ENCODE data around the gene RNF215. TPM values are rescaled to one million over a fixed set of nuclear protein-coding genes. Genes with fewer than 3 reads are reported as not detected.

The RNF215 gene
- total and polyA plus RNA-seq, 8 donors = 6.0 to 13.9 (median 9.4) TPM

DNA sequence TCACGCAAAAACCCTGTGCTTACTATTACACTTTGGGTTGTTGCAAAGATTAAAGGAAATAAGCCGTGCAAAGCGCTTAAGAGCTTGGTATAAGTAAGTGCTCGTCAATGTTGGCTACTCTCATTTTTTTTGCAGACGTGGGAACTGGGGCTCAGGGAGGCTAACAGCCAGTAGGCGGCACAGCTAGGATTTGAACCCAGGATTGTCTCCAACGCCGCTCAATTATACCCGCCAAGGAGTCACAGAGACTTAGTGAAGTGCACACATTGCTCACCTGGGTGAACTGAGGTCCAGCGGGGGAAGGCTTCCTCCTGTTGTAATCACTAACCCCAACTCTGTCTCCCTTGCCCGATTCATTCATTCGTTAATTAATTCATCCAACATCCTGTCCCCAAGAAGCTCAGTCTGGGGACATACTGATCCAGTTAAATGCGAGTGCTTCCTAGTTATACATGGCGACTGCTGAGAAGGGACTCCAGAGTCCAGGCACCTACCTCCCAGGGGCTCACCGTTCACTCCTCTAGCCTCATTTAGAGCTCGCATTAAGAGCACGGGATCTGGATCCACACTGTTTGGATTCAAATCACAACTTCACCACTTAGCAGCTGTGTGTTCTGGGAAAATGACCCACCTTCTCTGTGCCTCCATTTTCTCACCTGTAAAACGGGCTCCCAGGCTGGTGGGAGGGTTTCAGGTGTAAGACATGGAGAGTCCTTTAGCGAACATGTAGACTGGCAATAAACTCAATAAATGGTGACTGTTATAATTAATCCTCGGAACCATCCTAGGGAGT is 37.5 kb upstream of the RNF215 start:
- 39 to 45% methylated on average over 20 of the region's 20 CpGs for WGBS, 2 donors
- no peak for FAIRE-seq
- ATAC-seq = no peak
- H3K27me3 ChIP-seq = no peaks in the 10 kb centered on the region
- no peaks in the 10 kb centered on the region for H3K36me3 ChIP-seq
- H3K27ac ChIP-seq = peak overlapping the region in 3 of 4 donors; percentile 91 to 98 (median 96)
- no peaks in the 10 kb centered on the region for H3K9me3 ChIP-seq
- peak overlapping the region in 3 of 4 donors; percentile 57 to 72 (median 67) for H3K4me3 ChIP-seq
- intact Hi-C loops (cut with DNase I) = no loop called here
- DNase-seq = peak in 1 of 6 donors; percentile 29
- TF ChIP-seq, protein P1, sequence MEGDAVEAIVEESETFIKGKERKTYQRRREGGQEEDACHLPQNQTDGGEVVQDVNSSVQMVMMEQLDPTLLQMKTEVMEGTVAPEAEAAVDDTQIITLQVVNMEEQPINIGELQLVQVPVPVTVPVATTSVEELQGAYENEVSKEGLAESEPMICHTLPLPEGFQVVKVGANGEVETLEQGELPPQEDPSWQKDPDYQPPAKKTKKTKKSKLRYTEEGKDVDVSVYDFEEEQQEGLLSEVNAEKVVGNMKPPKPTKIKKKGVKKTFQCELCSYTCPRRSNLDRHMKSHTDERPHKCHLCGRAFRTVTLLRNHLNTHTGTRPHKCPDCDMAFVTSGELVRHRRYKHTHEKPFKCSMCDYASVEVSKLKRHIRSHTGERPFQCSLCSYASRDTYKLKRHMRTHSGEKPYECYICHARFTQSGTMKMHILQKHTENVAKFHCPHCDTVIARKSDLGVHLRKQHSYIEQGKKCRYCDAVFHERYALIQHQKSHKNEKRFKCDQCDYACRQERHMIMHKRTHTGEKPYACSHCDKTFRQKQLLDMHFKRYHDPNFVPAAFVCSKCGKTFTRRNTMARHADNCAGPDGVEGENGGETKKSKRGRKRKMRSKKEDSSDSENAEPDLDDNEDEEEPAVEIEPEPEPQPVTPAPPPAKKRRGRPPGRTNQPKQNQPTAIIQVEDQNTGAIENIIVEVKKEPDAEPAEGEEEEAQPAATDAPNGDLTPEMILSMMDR (IDR thresholded peaks at IDR 0.05) = no peak
- H3K4me1 ChIP-seq = peaks cover 15 to 29% (median 24%) of the 10 kb centered on the region in 3 donors

DNA sequence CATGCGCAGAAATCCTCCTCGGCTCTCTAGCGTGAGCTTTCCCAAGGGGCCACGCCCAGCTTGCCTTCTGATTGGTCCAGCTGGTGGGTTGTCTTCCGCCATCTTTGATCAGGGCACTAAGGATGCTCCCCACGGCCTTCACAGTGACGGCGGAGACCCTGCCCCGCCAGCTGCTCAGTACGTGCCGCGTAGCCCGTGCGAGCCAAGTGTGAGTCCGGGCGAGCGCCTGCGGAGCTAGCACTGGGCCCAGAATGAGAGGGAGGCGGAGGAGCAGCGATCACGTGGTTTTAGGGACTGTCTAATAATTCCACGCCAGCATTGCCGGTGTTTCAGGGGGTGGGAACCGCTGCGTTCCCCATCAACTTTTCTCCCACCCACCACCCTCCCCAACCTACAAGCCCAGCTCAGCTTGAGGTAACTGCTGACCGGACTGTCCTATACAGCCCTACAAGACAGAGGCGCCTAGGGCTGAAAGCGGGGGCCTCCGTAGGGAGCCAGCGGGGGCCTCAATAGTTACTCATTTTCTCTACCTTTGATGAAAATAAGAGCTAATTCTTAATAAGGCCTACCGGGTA is 36.8 kb upstream of the RNF215 start:
- peak overlapping the region; percentile 91 to 98 (median 96) for H3K27ac ChIP-seq
- ATAC-seq (peak; percentile 80 to 88 (median 85)), FAIRE-seq (peak; percentile 86), DNase-seq (peak; percentile 95 to 99 (median 98))
- H3K27me3 ChIP-seq = no peaks in the 10 kb centered on the region
- TF ChIP-seq, protein P1 (IDR thresholded peaks at IDR 0.05) = no peak
- WGBS, 2 donors = 3% methylated on average over 31 of the region's 31 CpGs
- intact Hi-C loops (cut with DNase I) = no loop called here
- H3K9me3 ChIP-seq = no peaks in the 10 kb centered on the region
- peaks cover 15 to 32% (median 24%) of the 10 kb centered on the region in 3 donors for H3K4me1 ChIP-seq
- peak overlapping the region; percentile 57 to 72 (median 64) for H3K4me3 ChIP-seq
- H3K36me3 ChIP-seq = no peaks in the 10 kb centered on the region

DNA sequence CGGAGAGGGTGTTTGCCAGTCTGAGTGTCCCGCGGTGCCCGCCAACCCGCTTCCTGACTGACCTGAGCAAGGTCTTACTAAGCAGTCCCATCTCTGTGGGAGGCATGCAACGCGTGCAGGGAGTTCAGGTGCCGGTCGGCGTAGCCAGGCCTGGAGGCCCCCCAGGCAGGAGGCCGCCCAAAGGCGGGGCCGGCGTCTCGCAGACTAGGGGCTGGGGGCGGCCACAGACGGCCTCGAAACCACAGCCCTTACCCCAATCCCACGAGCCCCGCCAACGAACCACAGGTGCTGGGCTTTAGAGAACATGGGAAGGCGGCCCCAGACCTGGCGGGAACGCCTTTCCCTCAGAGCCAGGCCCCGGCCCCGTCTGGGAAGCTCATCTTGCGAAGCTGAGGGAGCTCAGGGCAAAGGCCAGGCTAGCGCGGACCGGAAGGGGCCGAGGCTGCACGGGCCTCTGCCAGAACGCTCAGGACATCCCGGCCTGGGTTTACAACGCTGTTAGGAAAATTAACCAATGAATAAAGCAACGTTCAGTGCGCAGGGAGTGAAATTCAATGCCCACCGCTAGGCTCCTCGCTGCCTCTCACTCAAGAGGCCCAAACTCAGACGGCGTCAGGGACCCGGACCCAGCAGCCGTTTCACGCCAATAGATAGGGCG is 36.2 kb upstream of the RNF215 start:
- peak overlapping the region; percentile 91 to 98 (median 96) for H3K27ac ChIP-seq
- no peaks in the 10 kb centered on the region for H3K9me3 ChIP-seq
- TF ChIP-seq, protein P1 (IDR thresholded peaks at IDR 0.05) = no peak
- no peaks in the 10 kb centered on the region for H3K27me3 ChIP-seq
- no peaks in the 10 kb centered on the region for H3K36me3 ChIP-seq
- 0% methylated on average over 45 of the region's 45 CpGs for WGBS, 2 donors
- ATAC-seq (peak; percentile 53 to 65 (median 64)), FAIRE-seq (no peak), DNase-seq (peak in 3 of 6 donors; percentile 69 to 91 (median 82))
- H3K4me3 ChIP-seq = peak overlapping the region; percentile 57 to 72 (median 64)
- intact Hi-C loops (cut with DNase I) = no loop called here
- peaks cover 15 to 37% (median 24%) of the 10 kb centered on the region in 3 donors for H3K4me1 ChIP-seq

DNA sequence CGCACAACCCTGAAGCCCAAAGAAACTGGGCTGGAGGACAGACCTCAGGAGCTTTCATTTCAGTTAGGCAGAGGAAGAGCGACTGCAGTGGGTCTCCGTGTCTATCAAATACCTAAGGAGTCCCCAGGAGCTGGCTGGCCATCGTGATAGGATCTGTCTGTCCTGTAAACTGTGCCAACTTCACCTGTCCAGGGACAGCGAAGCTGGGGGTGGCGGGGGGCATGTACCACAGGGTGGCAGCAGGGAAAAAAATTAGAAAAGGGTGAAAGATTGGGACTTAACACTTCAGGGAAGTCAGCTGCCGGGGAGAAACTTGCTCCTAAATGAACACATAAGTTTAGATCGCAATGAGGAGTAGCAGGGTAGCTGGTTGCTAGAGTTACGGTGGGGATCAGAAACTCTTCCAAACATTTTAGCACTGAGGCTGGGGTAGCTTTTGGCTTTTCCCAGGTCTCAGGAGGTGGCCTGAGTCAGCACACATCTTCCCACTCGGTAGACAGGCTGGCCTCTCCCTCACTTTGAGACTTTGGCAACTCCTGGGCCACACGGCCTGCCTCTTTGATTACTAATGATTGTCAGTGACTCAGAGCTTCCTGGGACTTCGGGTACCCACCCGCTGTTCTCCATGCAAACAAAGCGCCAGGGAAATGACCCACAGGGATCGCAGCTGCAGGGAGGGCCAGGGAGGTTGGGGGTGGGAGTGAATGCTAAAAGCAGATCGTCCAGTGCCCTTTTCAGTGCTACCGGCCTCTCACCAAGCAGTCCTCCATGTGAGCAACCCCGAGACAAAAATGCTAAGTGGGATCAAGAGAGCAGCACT is 35.5 kb upstream of the RNF215 start:
- no peak for FAIRE-seq
- TF ChIP-seq, protein P1 (IDR thresholded peaks at IDR 0.05) = no peak
- H3K27ac ChIP-seq = peak overlapping the region; percentile 91 to 98 (median 96)
- H3K36me3 ChIP-seq = no peaks in the 10 kb centered on the region
- DNase-seq = peak; percentile 44 to 84 (median 74)
- H3K4me1 ChIP-seq = peaks cover 15 to 37% (median 24%) of the 10 kb centered on the region in 3 donors
- no peaks in the 10 kb centered on the region for H3K27me3 ChIP-seq
- peak overlapping the region; percentile 57 to 72 (median 64) for H3K4me3 ChIP-seq
- no peaks in the 10 kb centered on the region for H3K9me3 ChIP-seq
- WGBS, 2 donors = 22 to 26% methylated on average over 18 of the region's 18 CpGs
- peak; percentile 17 to 51 (median 42) for ATAC-seq
- intact Hi-C loops (cut with DNase I) = no loop called here
